NCI-H524 treated with DMSO at 0.1 percent for 48 hours (cell line): ENCODE data around the gene NHLRC4.

Source experiments
- DNase-seq: peaks from one replicate; lab custom pipeline; 2025; lab: John Stamatoyannopoulos, UW

The NHLRC4 gene

GRCh38 chr16:530111-530817, 36.5 kb upstream of the NHLRC4 start:
- DNase-seq, result no peak

- DNase-seq, result no peak
Observed at GRCh38 chr16:531494-532125, 35.2 kb upstream of the NHLRC4 start.

GRCh38 chr16:533391-534123, 33.2 kb upstream of the NHLRC4 start:
- DNase-seq, result no peak

- DNase-seq, result no peak
Observed at GRCh38 chr16:534135-534534, 32.7 kb upstream of the NHLRC4 start.

- DNase-seq, result no peak
Observed at GRCh38 chr16:534856-535445, 31.9 kb upstream of the NHLRC4 start.

- DNase-seq, result no peak
Observed at GRCh38 chr16:535446-536405, 31.1 kb upstream of the NHLRC4 start.

GRCh38 chr16:536746-537145, 30.1 kb upstream of the NHLRC4 start:
- no peak for DNase-seq

- no peak for DNase-seq
Observed at GRCh38 chr16:537415-538335, 29.1 kb upstream of the NHLRC4 start.

GRCh38 chr16:539901-540530, 26.8 kb upstream of the NHLRC4 start:
- DNase-seq, result no peak

- no peak for DNase-seq
Observed at GRCh38 chr16:540645-541340, 26.0 kb upstream of the NHLRC4 start.

- DNase-seq, result no peak
Observed at GRCh38 chr16:543301-544164, 23.3 kb upstream of the NHLRC4 start.

GRCh38 chr16:544517-544916, 22.3 kb upstream of the NHLRC4 start:
- no peak for DNase-seq

GRCh38 chr16:546909-547770, 19.7 kb upstream of the NHLRC4 start:
- DNase-seq, result no peak

- DNase-seq, result no peak
Observed at GRCh38 chr16:548586-548985, 18.2 kb upstream of the NHLRC4 start.

- DNase-seq, result no peak
Observed at GRCh38 chr16:549544-550263, 17.1 kb upstream of the NHLRC4 start.

- no peak for DNase-seq
Observed at GRCh38 chr16:551210-551609, 15.6 kb upstream of the NHLRC4 start.

- DNase-seq, result no peak
Observed at GRCh38 chr16:552171-552570, 14.6 kb upstream of the NHLRC4 start.
